Stimulated activated CD4-positive, alpha-beta T cell treated with anti-CD3 and anti-CD28 coated beads, Interleukin-4, amount 100 ng/mL, for 1 hour (primary cell): ENCODE measurements around the gene ACTG1.

Experiments used
- DNase-seq: peaks from one replicate; pipeline ENCODE4 v3.0.0-alpha.2; 2020

ACTG1 gene

DNA sequence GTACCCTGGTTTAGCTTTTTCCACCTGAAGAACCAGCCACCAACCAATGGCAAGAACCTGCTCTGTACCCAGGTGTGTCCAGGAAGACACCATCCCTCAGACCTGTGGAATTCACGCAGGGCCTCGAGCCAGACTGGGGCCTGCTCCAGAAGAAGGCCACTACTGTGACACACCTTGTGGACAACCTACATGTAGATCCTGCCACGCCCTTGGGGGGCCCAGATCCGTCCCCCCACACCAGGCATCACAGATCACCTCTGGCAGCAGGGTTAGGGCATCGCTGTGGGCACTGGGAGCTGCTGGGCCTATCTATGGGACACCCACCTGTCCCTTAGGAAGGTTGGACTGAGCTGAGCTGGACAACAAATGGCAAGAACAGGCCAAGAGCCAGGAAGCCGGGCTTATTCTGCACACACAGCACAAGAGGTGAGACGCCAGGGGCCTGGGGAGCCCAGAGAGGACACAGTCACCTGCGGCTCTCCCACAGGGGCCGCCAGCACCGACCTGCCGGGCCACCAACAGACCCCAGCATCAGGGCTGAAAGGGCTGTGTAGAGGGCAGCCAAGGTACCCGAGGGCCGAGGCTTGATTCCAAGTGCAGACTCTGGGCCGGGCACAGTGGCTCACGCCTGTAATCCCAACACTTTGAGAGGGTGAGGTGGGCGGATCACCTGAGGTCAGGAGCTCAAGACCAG is 31.8 kb upstream of the ACTG1 start:
- no peak for DNase-seq

DNA sequence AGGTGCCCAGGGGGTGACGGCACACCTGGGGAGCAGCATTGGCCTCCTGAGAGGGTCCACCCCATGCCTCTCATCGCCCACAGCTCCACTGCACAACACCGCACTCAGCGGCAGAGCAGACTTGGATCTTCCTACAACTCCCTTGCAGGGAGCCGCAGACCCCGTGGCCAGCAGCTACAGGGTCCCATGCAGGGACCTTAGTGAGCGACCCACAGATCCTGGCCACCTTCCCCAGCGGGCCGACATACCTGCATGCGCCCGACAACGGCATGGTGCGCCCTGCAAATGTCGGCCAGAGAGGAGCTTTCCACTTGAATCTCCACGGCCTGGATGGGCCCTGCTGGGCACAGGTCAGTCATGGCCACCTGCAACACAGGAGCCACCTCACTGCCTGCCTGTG is 31.2 kb upstream of the ACTG1 start:
- no peak for DNase-seq

DNA sequence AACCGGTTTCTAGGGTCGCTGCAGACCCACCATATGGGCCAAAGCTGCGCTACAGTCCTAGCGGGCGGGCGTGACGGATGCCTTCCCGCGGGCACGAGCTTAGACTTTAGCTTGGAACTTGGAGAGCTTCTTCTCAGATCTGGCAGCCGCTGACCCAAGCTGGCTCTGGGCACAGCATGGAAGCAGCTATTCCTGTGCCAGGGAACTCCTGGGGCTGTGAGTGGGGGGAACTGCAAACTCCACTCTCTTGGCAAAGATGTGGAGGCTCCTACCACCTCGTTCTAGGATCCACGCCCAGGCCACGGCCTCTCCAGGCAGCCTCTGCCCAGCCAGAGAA is 30.7 kb upstream of the ACTG1 start:
- no peak for DNase-seq

DNA sequence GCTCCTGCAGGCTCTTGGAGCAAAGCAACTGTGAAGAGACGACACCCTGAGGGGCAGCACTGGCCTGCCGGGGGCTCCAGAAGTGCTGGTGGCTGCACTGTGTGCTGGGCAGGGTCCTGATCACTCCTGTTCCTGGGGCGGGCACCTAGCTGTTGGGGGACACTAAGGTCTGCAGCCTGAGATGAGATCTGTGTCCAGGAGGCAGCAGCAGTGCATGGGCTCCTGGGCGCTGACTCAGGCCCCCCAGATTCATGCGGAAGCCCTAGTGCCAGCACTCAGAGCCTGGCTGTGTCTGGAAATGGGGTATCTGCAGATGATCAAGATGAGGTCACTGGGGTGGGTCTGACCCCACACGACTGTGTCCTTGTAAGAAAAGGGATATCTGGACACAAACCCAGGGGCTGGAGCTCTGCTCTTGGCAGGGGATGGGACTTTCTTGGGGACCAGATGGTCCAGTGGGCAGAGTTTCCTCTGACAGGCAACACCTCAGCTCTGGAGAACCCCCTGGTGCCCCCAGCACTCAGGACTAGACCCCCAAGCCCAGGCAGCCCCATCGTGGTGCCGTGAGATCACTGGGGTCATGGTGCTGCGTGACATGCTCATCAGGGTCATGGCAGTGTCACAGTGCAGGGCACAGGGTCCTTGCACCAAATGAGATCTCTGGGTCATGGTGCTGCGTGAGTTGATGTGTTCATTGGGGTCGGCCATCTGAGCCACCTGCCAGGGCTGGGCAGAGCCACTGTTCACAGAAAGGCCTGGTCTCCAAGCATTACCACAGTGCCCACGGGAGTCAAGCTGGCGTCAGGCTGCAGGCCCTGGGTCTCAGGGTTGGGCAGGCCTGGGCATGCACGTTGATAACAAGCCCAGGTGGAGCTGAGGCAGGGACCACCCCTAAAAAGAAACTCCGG is 30.1 kb upstream of the ACTG1 start:
- no peak for DNase-seq

DNA sequence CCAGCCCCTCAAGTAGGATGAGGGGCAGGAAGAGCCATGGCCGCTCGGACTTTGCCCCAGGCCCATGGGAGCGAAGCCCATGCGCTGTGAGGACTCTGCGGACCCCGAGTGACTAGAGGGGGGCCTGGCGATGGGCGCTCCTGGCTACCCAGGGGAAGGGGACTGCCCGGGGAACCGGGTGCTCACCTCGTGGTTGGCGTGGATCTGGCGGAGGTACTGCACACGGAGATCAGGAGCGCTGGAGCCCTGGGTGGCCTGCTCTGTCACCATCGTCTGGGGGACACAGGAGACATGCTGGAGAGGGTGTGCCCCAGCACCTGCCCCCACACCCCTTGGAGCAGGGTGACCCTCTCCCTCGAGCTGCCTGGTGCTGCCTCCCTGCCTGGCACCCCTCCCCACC is 28.5 kb upstream of the ACTG1 start:
- no peak for DNase-seq

DNA sequence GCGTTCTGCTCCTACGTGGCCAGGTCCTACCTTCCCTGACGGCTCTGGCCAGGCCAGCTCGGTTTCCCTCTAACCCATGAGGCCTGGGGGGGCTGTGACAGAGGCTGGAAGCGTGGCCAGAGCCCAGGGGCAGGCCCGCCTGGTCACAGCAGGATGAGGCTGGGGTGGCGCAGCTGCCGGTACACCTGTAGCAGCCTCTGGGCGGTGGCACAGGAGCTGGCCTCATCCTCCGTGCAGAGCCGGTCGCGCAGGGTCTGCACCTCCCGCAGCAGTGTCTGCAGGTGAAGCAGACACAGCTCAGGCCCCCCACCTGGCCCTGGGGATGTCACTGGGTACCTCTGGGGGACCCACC is 28.1 kb upstream of the ACTG1 start:
- no peak for DNase-seq

DNA sequence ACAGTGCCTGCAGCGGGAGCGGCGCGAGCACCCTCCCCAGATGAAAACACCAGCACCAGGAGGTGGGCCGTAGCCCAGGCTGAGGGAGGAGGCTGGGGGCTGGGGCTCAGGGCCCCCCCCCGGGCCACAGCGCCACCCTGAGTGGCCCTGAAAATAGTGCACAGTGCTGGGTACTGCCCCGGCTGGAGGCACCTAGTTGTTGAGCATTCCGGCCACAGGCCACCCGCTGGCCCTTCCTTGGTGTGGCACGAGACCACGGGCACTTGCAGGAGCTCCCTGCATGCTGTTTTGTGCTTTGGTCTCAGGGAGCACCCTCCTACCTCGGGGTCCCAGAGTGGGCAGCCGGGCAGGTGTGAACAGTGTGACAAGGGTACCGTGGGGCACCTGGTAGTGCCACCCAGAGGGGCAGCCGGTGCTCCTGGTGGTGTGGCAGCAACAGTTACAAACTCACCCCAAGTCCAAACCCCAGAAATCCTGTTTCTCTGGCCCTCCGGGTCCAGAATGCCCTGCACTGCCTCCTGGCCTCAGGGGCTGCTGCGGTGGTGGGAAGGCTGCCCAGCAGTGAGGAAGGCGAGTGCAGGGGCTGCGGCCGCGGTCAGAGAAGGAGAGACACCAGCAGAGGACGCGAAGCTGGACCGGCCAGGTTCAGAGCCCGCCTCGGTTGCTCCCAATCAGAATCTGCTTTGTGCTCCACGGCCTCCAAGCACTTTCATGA is 27.5 kb upstream of the ACTG1 start:
- DNase-seq: no peak

DNA sequence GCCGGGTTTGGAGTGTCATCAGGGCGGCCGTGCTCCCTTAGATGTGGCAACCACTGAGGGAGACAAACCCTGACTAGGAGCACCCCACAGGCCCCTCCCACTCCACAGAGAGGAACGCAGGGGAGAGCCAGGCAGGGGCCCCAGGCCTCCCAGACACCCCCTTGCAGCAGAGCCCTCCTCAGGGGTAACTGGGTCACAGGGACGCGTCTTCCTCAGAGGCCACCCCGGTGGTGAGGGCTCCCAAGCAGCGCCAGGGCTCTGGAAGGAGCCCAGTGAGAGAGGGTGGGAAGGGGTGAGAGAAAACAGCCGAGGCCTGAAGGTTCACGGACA is 26.9 kb upstream of the ACTG1 start:
- DNase-seq: no peak

DNA sequence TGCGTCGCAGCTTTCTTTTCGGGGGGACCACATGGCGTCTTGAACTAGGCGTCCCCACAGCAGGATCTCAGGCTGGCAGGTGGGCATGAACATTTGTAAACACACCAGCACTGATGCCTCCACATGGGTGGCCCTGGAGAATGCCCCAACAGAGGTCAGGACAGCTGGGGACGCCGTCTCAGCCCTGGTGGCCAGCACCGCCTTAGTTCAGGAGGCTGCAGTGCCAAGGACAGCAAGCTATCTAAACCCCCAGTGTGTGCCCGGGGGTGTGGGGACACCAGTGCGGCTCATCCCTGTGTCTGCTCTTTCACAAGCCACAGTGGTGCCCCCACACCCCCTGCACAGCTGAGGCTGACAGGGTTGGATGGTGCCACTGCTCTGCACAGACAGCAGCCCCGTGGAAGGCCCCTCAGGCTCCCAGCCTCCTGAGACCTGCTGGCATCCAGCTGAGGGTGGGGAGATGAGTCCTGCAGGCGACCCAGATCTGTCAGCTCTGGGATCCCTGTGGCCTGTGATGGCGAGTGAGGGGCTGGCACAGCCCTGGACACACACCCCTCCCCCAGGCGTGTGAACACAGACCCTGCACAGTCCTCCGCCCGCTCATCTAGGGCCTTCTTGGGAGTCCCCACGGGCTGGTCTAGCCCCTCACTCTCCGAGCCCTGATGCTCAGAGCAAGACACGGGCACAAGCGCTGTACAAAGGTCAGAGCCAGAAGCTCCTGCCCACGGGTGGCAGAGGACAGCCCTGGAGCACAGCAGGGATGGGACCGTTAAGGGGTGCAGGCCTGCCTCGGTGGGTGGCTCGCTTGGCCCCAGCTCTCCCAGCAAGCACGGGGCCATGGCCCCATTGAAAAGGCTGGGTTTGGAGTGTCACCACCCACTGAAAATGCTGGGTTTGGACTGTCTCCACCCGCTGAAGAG is 26.3 kb upstream of the ACTG1 start:
- DNase-seq: no peak

DNA sequence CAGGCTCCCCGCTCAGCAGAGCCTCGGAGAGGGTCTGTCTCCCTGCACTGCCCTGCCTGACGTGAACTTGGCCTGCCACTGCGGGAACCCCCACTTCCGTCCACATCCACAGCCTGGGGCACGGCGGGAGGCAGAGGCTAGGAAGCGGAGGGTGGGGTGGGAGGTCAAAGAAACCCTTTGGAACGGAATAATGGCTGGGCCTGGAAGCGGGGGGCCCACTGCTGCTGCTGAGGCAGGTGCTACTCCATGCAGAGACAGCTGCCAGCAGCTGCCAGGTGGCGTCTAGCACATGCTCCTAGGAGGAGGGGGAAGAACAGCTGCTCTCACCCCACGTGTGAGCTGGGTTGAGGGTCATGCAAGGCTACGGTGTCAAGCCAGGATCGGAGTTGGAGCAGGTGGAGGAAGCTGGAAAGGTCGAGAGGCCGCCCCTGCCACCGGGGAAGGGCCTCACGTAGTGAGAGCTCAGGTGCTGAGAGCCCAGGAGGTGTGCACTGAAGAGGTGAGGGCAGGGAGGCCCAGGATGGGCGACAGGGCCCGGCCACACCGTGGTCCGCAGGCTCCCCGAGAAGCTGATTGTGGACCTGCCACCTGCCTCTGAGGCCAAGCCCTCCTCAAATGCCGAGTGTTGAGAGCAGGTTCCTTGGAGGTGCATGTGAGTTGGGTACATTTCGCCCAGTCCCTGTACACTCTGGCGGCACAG is 25.4 kb upstream of the ACTG1 start:
- no peak for DNase-seq

DNA sequence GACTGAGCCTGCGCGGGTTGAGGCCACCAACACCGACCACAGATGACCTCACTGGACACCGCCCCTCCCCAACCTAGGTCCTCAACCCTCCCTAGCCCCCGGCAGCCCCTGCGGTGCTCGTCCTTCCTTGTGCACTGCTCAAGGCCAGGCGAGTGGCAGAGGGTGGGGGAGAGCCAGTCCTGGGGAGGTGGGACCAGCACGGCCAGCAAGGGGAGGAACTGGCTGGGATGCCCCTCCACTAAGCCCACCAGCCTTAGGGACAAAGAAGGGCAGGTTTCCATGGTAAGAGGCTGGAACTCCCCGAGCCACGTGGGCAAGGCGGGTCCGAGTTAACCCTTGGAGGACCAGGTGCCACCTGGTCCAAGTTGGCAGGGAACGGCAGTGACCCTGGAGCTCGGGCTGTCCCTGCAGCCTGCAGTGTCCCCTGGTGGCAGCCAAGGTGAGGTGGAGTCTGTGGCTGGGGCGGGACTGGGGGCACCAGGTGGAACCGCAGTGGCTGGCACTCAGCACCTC is 24.8 kb upstream of the ACTG1 start:
- peak; percentile 49 for DNase-seq

DNA sequence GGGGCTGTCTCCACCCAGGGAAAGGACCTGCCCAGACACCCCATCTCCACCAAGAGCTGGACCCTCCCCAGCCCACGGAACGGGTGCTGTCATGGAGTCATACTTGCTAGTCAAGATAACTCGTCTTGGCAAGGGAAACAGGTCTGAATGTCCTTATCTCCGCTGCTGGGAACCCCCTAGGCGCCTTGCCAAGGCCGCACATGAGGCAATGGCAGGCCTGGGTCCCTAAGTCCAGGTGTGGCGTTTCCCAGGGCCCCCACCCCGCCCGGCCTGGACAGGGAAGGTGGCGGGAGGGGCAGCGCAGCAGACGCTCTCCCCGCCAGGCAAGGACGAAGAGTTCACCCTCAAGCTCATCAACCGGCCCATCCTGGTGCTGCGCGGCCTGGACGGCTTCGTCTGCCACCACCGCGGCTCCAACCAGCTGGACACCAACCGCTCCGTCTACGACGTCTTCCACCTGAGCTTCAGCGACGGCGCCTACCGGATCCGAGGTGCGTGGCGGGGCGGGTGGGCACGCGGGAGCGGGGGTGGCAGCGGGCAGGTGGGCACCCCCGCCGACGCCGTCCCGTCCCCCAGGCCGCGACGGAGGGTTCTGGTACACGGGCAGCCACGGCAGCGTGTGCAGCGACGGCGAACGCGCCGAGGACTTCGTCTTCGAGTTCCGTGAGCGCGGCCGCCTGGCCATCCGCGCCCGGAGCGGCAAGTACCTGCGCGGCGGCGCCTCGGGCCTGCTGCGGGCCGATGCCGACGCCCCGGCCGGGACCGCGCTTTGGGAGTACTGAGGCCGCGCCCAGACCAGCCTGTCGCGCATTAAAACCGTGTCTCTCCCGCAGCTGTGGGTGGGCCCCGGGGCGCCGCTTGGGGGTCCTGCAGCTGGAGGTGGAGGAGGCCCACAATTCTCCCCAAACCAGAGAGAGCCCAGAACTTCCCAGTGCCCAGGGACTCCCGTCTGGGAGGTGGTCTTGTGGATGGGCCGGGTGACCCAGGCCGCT is 24.0 kb upstream of the ACTG1 start:
- DNase-seq: no peak

DNA sequence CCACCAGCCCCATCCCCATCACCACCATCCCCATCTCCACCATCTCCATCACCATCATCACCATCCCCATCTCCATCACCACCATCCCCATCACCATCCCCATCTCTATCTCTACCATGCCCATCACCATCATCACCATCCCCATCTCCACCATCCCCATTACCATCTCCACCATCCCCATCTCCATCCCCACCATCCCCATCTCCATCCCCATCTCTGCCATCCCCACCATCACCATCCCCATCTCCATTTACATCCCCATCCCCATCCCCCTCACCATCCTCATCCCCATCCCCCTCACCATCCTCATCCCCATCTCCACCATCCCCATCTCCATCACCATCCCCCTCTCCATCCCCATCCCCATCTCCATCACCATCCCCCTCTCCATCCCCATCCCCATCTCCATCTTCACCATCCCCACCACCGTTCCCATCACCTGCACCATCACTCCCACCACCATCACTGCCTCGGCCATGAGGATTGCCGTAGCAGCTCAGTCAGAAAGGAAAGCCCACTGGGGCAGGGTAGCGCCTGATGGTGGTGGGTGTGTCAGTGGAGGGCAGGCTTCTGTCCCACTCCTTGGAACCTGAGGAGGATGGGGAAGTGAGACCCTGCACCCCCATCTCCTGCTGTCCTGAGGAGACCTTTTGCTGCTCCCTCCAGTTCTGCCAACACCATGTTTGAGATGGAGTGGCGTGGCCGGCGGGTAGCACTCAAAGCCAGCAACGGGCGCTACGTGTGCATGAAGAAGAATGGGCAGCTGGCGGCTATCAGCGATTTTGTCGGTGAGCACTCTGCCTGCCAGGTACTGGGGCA is 23.1 kb upstream of the ACTG1 start:
- DNase-seq: no peak

DNA sequence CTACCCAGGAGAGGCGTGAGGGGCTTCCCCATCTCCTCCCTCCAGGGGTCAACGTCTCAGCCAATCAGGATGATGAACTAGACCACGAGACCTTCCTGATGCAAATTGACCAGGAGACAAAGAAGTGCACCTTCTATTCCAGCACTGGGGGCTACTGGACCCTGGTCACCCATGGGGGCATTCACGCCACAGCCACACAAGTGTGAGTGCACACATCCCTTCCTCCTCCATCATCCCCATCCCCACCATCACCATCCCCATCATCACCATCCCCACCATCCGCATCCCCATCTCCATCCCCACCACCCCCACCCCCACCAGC is 22.4 kb upstream of the ACTG1 start:
- no peak for DNase-seq

DNA sequence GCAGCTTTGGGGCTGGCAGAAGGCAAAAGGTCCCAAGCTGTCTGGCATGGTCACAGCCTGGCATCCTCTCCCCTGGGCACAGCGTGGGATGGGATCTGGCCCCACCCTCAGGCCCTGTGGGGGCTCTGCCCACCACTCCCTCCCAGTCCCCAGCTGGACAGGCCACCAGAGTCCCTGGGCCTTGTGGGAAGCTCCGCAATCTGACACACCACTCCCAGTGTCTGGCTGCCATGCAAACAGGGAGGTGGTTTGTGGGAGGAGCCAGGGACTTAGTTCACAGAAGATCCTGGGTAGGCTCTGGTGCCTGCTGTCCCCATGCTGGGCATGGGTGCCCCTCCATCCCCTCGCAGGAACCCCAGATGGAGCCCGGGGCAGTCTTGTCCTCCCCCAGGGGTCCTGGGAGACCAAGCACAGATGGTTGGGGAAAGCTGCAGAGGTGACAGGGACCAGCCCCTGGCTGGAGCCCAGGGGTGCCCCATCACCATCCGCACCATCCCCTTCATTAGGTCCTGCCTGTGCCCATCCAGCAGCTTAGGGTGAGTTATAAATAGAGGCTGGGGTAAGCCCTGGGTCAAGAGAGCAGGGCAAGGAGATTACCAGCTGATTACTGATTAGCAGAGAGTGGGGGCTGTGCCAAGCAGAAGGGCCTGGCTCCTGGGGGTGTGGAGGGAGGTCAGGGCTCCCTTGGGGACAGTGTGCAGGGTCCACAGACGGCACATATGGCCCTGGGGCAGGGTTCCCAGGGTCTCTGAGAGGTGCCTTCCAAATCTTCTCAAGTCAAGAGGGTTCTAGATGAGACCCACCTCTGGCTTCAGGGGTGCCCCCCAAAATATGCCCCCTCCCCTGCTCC is 21.8 kb upstream of the ACTG1 start:
- DNase-seq: no peak

DNA sequence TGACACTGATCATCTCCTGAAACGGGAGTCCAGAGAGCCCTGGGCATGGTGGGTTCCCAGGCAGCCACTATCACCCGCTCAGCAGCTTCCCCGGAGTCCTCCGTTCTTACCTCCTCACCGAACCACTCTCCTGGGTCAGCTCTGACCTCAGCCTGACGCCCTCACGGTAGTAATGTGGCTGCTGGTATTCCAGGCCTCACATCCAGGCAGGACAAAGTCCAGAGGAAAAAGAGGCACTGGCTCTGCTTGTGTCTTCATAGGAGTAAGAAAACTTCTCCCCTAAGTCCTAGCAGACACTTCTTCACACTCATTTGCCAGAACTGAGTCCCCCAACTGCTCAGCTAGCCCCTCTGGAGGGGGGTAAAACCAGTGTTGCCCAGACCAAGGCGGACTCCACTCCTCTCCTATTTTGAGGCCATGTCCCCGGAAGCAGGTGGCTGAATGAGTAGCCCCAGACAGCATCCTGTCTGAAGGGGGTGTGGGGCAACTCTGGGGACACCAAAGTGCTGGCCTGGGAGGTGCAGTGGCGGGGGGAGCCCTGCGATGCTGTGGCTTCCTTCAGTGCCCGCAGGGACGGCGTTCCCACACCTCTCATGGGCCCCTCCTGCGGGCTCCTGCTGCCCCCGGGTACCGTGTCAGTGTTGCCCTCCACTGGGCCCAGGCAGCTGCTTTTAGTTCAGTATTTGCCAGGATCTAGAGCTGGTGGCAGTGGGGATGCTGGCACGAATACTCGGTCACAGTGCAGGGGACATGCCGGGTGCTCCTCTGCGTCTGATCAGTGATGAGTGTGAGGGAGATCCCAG is 20.9 kb upstream of the ACTG1 start:
- DNase-seq: no peak

DNA sequence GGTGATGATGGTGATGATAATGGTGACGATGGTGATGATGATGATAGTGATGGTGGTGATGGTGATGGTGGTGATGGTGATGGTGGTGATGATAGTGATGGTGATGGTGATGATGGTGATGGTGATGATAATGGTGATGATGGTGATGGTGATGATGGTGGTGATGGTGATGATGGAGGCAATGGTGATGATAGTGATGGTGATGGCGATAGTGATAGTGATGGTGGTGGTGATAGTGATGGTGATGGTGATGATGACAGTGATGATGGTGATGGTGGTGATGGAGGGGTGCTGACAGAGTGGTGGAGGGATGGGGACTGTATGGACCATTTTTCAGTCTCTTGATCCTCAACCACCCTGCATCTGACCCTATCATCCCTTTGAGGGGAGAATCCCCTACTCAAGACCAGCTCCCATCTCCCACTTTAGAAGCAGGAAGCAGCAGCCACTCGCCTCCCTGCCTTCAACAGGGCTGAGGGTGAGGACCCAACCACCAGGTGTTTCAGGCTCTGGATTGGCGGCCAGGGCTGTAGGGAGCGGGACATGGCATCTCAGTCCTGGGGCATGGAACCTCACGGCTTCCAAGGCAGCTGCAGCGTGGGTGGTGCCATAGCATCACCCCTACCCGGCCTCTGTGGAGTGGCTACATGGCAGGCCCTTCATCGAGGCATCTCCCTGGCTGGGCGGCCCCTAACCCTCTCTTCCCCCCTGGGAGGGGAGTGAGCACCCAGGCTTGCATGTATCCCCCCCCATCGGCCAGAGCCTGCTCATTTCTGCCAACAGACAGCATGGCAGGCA is 20.1 kb upstream of the ACTG1 start:
- DNase-seq: no peak
